NCI-H2107 (cell line): Measurements from ENCODE around the gene CEP112.

ENCODE experiments used
- DNase-seq: peaks from one replicate; lab custom pipeline; 2025; lab: John Stamatoyannopoulos, UW

The CEP112 gene

GRCh38 chr17:65988451-65988850, 203.5 kb downstream of the CEP112 start:
- no peak for DNase-seq

GRCh38 chr17:65987988-65988387, 203.9 kb downstream of the CEP112 start:
- DNase-seq = no peak

GRCh38 chr17:65985571-65985970, 206.4 kb downstream of the CEP112 start:
- DNase-seq = no peak

- no peak for DNase-seq
Observed at GRCh38 chr17:65984299-65984698, 207.6 kb downstream of the CEP112 start.

GRCh38 chr17:65978871-65979270, 213.1 kb downstream of the CEP112 start:
- DNase-seq = no peak

GRCh38 chr17:65977041-65977440, 214.9 kb downstream of the CEP112 start:
- no peak for DNase-seq

GRCh38 chr17:65975878-65976277, 216.1 kb downstream of the CEP112 start:
- no peak for DNase-seq

GRCh38 chr17:65973237-65973636, 218.7 kb downstream of the CEP112 start:
- no peak for DNase-seq

GRCh38 chr17:65967372-65967771, 224.6 kb downstream of the CEP112 start:
- no peak for DNase-seq

GRCh38 chr17:65966072-65966695, 225.7 kb downstream of the CEP112 start:
- DNase-seq = no peak

- no peak for DNase-seq
Observed at GRCh38 chr17:65963179-65963578, 228.8 kb downstream of the CEP112 start.

- no peak for DNase-seq
Observed at GRCh38 chr17:65959630-65960029, 232.3 kb downstream of the CEP112 start.

GRCh38 chr17:65956814-65957213, 235.1 kb downstream of the CEP112 start:
- DNase-seq = no peak

GRCh38 chr17:65954148-65954449, 237.8 kb downstream of the CEP112 start:
- DNase-seq = no peak

- DNase-seq = no peak
Observed at GRCh38 chr17:65953316-65954147, 238.4 kb downstream of the CEP112 start.

- no peak for DNase-seq
Observed at GRCh38 chr17:65952586-65952985, 239.3 kb downstream of the CEP112 start.

- no peak for DNase-seq
Observed at GRCh38 chr17:65952015-65952414, 239.9 kb downstream of the CEP112 start.

- DNase-seq = no peak
Observed at GRCh38 chr17:65947831-65948230, 244.1 kb downstream of the CEP112 start.

GRCh38 chr17:65942592-65942991, 249.3 kb downstream of the CEP112 start:
- no peak for DNase-seq

GRCh38 chr17:65941356-65941899, 250.5 kb downstream of the CEP112 start:
- no peak for DNase-seq

GRCh38 chr17:65936013-65936412, 255.9 kb downstream of the CEP112 start:
- no peak for DNase-seq

- no peak for DNase-seq
Observed at GRCh38 chr17:65933290-65933689, 258.6 kb downstream of the CEP112 start.
